Choroid plexus epithelial cell (primary cell): ENCODE measurements around the gene SUMF2.

Experiments used
- DNase-seq: peaks from one replicate; pipeline ENCODE4 v3.0.0-alpha.2; 2010; ENCODE audit warnings: low read depth
- H3K4me3 ChIP-seq: 2 replicates; pipeline ENCODE4 v1.5.1; 2011; ENCODE audit warnings: low read depth, mild to moderate bottlenecking, control low read depth, low read length, moderate library complexity
- CTCF ChIP-seq: conservative IDR thresholded peaks from 2 replicates; pipeline ENCODE4 v1.5.1; 2011; ENCODE audit warnings: low read depth, mild to moderate bottlenecking, control low read depth, inconsistent platforms, low read length, moderate library complexity

SUMF2 gene

GRCh38 chr7:56124981-56125380 lies 60.9 kb downstream of the SUMF2 start:
- no peak for TF ChIP-seq CTCF
- no peak for DNase-seq

GRCh38 chr7:56125831-56126230 lies 61.7 kb downstream of the SUMF2 start:
- DNase-seq: no peak
- no peak overlapping the region for H3K4me3 ChIP-seq
- TF ChIP-seq CTCF: no peak

More at GRCh38 chr7:56124981-56125380, 60.9 kb downstream of the SUMF2 start:
- H3K4me3 ChIP-seq: no peak overlapping the region

GRCh38 chr7:56127241-56127975 lies 63.3 kb downstream of the SUMF2 start:
- H3K4me3 ChIP-seq: no peak overlapping the region
- DNase-seq: no peak
- no peak for TF ChIP-seq CTCF
